Measurements from ENCODE around the gene WDR83.

Gene WDR83

DNA sequence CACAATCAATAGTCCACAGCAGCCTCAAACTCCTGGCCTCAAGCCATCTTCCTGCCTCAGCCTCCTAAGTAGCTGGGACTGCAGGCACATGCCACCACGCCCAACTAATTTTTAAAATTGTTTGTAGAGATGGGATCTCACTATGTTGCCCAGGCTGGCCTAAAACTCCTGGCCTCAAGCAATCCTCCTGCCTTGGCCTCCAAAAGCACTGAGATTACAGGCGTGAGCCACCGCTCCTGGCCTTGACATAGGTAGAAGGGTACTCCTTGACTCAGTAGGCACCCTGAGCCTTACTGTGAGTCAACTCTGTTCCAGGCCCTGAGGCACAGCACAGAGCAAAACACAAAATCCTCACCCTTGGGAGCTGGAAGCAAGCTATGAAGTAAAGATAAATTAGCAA, 49.3 kb downstream of the WDR83 start:
- DNase-seq (ENCODE audit: low read depth): no peak

DNA sequence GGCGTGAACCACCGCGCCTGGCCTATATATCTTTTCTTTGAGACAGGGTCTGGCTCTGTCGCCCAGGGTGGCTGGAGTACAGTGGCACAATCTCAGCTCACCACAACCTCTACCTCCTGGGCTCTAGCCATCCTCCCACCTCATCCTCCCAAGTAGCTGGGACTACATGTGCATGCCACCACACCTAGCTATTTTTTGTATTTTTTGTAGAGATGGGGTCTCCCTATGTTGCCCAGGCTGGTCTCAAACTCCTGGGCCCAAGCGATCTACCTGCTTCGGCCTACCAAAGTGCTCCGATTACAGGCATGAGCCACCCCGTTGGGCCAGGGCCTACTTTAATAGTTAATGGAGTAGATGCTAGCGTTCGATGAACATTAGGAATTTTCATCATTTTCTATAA, 53.7 kb downstream of the WDR83 start:
- no peak for DNase-seq (ENCODE audit: low read depth)

DNA sequence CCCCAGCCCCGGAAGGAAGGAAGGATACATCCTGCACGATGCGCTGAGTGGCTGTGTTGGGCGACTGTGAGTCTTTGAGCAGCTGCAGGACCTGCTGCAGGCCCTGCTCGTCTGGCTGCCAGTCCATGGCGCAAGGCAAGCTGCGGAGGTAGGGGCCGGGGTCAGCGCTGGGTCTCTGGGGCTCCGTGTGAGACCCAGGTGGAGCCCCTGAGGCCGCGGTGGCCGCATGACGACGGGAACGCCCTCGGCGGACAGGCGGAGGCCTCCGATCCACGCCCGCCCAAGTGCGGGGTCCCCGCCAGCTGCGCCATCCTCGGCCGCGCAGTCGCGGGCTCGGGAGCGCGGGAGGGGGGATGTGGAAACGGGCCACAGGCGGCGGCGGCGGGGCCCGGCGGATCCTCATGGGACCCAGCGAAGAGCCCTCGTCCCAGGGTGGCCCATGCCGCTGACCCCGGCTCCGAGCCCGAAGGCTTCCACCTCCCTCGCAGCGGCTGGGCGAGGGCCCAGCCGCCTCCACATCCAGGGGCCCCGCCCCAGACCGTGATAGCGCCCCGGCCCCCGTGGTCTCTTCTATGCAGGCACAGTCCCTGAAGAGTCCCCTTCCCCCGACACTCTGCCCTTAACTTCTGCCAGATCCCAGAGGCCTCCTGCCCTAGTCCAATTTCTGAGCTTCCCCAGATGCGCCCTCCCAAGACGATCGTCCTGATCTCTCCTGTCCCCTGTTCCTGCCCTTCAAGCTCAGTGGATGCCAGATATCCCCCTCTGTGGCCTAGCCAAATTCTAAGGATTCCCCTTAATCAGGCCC, 54.4 kb downstream of the WDR83 start:
- DNase-seq (ENCODE audit: low read depth): no peak

DNA sequence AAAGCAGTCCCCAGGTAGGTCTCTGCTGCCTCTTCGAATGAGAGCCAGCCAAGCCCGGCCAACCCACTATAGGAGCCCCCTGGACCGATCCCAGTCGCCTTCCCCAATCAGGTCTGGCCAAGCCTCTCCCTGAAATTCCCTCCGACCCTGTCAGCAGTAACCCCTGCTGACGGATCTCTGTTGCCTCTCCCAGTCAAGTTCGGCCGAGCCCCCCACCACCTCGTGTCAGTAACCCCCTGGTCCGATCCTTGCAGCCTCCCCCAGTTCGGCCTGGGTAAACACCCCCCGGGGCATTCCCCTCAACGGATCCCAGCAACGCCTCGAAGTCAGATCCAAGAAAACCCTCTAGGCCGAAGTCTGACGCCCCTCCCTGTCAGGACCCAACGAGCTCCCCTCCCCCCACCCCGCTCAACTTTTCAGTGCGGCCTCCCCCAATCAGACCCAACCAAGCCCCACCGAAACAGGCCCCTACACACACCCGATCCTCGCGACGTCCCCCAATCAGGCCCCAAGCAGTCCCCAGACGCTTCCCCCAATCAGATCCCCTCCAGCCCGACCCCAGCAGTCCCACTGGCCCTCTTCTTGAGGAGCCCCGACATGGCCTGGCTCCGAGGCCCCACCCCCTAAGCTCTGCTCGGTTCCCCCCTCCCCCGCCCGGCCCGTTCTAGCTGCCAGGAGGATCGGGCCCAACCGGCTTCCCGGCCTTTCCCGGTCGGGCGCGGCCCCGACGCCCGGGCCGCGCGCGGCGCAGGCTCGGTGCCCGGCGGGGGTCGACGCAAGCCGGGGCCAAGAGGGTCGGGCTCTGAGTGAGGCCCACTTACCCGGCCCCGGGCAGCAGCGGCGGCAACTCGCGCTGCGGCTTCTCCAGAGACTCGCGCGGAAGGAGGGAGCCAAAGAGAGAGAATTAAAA, 55.3 kb downstream of the WDR83 start:
- no peak for DNase-seq (ENCODE audit: low read depth)

GRCh38 chr19:12722566-12723380, 56.2 kb downstream of the WDR83 start:
- peak; percentile 81 for DNase-seq (ENCODE audit: low read depth)

GRCh38 chr19:12723381-12723640, 56.7 kb downstream of the WDR83 start:
- no peak for DNase-seq (ENCODE audit: low read depth)

GRCh38 chr19:12723641-12724426, 57.2 kb downstream of the WDR83 start, which contains the start of gene TNPO2:
TNPO2 (minus strand) TSS chr19:12723932; CDS start chr19:12720977, 2,955 bp downstream.
- DNase-seq (ENCODE audit: low read depth): peak; percentile 58
